Fibroblast of lung (primary cell): ENCODE measurements around the gene ZBTB42. TPM values are rescaled to one million over a fixed set of nuclear protein-coding genes. Genes with fewer than 3 reads are reported as not detected.

Source experiments
- DNase-seq, 2 donors: peaks; one replicate each; pipeline versions ENCODE4 v3.0.0 to v3.0.0-alpha.2; 2010; ENCODE audit warnings: low read depth in 2 of 2
- H2AFZ ChIP-seq: 2 replicates; pipeline ENCODE4 v1.5.1; 2012; ENCODE audit warnings: low read length, control low read depth, inconsistent platforms
- H3K27ac ChIP-seq: 2 replicates; pipeline ENCODE4 v1.5.1; 2011; ENCODE audit warnings: low read length, control low read depth; ENCODE audit not compliant: insufficient read depth
- H3K27me3 ChIP-seq: 2 replicates; pipeline ENCODE4 v1.5.1; 2011; ENCODE audit warnings: mild to moderate bottlenecking, low read length; ENCODE audit not compliant: control insufficient read depth, insufficient read depth
- H3K36me3 ChIP-seq: 2 replicates; pipeline ENCODE4 v1.5.1; 2011; ENCODE audit warnings: low read length; ENCODE audit not compliant: control insufficient read depth, insufficient read depth
- H3K4me1 ChIP-seq: 2 replicates; pipeline ENCODE4 v1.5.1; 2011; ENCODE audit warnings: low read length; ENCODE audit not compliant: control insufficient read depth, insufficient read depth; ENCODE audit errors: extremely low read depth
- H3K4me2 ChIP-seq: 2 replicates; pipeline ENCODE4 v1.5.1; 2011; ENCODE audit warnings: low read length, control low read depth; ENCODE audit not compliant: insufficient read depth; ENCODE audit errors: extremely low read depth
- H3K4me3 ChIP-seq, 4 experiments: fragments of 200-600 bp in 1 of 4; sonication (generic) in 1 of 4; replicated peaks in 1 of 4; 2 replicates each; pipeline ENCODE4 v1.5.1; 2011 to 2016; ENCODE audit warnings: low read length in 4 of 4, low read depth in 3 of 4, mild to moderate bottlenecking in 3 of 4, control low read depth in 2 of 4, inconsistent platforms in 1 of 4, mixed read lengths in 1 of 4; ENCODE audit not compliant: insufficient read depth in 1 of 4; ENCODE audit errors: control extremely low read depth in 1 of 4
- H3K79me2 ChIP-seq: 2 replicates; pipeline ENCODE4 v1.5.1; 2012; ENCODE audit warnings: mild to moderate bottlenecking, low read length, inconsistent platforms; ENCODE audit not compliant: control insufficient read depth, insufficient read depth
- H3K9ac ChIP-seq: 2 replicates; pipeline ENCODE4 v1.5.1; 2011; ENCODE audit warnings: mild to moderate bottlenecking, low read length, control low read depth; ENCODE audit not compliant: insufficient read depth
- H3K9me3 ChIP-seq: 2 replicates; pipeline ENCODE4 v1.5.1; 2012; ENCODE audit warnings: low read depth, low read length; ENCODE audit not compliant: control insufficient read depth, insufficient read depth
- H4K20me1 ChIP-seq: 2 replicates; pipeline ENCODE4 v1.5.1; 2011; ENCODE audit warnings: low read length; ENCODE audit not compliant: control insufficient read depth, insufficient read depth; ENCODE audit errors: extremely low read depth
- EZH2 ChIP-seq: IDR thresholded peaks from 2 replicates; pipeline ENCODE4 v1.5.1; 2012; ENCODE audit warnings: low read length, control low read depth, mild to moderate bottlenecking; ENCODE audit errors: missing control alignments
- polyA plus RNA-seq, 2 donors: library from polyadenylated mRNA; depleted of rRNA in 1 of 2; stranded (reverse) in 1 of 2; unstranded in 1 of 2; fragments of >200 nt; gene quantifications; 2 replicates each; pipeline ENCODE4 v1.2.1, GENCODE V29; 2011 to 2012; ENCODE audit warnings: missing spikeins in 1 of 2
- total RNA-seq: library from RNA; depleted of rRNA; stranded (reverse); fragments of >200 nt; gene quantifications from 2 replicates; pipeline ENCODE4 v1.2.1, GENCODE V29; 2014
- TF ChIP-seq, protein P1 (sequence below), 2 donors: IDR thresholded peaks in 1 of 2; conservative IDR thresholded peaks in 1 of 2; 1 replicate in 1 of 2; 2 replicates in 1 of 2; pipeline ENCODE4 v1.5.1; 2011 to 2012; ENCODE audit warnings: low read length in 2 of 2, control low read depth in 1 of 2, inconsistent platforms in 1 of 2, low read depth in 1 of 2, mild to moderate bottlenecking in 1 of 2

Gene ZBTB42
- total and polyA plus RNA-seq, 2 donors (not counting 1 experiment from before 2014, with no cell fraction given), result 1.1 to 2.3 TPM

DNA sequence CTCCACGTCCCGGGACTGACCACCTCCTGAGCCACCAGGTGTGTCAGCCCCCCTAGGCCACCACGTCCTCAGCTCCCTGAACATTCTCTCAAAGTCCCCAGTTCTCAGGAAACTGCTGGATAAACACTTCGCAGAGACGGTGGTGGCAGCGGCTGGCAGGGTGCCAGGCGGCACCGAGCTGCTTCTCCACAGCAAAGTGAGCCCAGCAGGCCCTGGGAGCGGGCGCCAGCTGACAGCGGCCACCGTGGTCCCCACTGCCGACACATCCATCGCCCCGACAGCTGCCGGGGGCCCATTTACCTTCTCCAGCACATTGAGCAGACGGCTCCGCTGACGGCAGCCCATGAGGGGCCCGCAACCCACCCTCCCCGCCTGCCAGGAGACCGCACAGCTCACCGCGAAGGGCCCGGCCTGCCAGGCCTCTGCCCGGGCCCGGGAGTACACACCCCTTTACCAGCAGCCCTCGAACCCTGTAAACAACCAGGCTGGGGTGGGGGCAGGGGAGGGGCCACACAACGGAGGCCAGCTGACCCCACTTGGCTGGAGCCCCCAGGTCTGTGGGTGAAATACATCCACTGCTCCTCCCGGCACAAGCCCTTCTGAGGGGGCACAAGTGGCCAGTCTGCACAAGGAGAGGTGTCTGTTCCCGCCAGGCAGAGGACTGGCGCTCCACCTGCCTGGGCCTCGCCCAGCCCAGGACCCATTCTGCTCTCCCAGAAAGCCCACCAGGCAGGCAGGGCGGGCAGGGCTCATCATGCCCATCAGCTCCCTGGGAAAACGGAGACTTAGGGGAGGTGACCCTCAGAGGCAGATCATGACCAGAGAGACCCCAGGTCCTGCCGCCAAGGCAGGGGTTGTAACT is 15.8 kb upstream of the ZBTB42 start:
- no peak for TF ChIP-seq EZH2
- TF ChIP-seq, protein P1, sequence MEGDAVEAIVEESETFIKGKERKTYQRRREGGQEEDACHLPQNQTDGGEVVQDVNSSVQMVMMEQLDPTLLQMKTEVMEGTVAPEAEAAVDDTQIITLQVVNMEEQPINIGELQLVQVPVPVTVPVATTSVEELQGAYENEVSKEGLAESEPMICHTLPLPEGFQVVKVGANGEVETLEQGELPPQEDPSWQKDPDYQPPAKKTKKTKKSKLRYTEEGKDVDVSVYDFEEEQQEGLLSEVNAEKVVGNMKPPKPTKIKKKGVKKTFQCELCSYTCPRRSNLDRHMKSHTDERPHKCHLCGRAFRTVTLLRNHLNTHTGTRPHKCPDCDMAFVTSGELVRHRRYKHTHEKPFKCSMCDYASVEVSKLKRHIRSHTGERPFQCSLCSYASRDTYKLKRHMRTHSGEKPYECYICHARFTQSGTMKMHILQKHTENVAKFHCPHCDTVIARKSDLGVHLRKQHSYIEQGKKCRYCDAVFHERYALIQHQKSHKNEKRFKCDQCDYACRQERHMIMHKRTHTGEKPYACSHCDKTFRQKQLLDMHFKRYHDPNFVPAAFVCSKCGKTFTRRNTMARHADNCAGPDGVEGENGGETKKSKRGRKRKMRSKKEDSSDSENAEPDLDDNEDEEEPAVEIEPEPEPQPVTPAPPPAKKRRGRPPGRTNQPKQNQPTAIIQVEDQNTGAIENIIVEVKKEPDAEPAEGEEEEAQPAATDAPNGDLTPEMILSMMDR (conservative IDR thresholded peaks at IDR 0.05 in 1 of 2, IDR thresholded peaks at IDR 0.05 in 1 of 2; ENCODE audit: low read depth in 1 of 2, low read length in 2 of 2), result no peak
- Histone ChIP-seq H2AFZ (no peak overlapping the region), H3K27ac (no peak overlapping the region), H3K27me3 (no peaks in the 10 kb centered on the region), H3K4me1 (no peaks in the 10 kb centered on the region), H3K9me3 (no peaks in the 10 kb centered on the region), H3K9ac (no peak overlapping the region), H3K79me2 (peaks cover 12% of the 10 kb centered on the region), H3K36me3 (peaks cover 7% of the 10 kb centered on the region), H4K20me1 (no peaks in the 10 kb centered on the region), H3K4me2 (no peak overlapping the region), H3K4me3 (no peak overlapping the region)
- no peak for DNase-seq

DNA sequence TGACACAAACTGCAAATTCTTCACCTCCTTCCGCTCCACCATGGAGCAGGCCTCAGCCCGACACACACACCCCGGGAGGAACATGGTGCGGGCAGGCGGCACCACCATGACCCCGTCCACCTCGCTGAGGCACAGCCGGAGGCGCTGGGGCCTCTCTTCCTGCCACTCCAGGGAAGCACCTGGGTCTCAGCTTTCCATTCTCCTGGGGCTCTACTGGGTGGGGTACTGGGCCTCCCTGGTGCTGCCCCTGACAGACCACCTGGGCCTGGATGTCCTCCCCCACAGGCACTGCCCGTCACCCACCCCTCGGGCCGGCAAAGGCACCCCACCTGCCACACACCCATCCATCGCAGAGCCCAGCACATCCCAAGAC is 15.2 kb upstream of the ZBTB42 start:
- Histone ChIP-seq H3K4me3 (no peak overlapping the region), H2AFZ (no peak overlapping the region), H3K4me2 (no peak overlapping the region), H3K4me1 (no peaks in the 10 kb centered on the region), H3K27me3 (no peaks in the 10 kb centered on the region), H3K27ac (no peak overlapping the region), H3K36me3 (peaks cover 12% of the 10 kb centered on the region), H3K9me3 (no peaks in the 10 kb centered on the region), H3K9ac (no peak overlapping the region), H3K79me2 (peaks cover 16% of the 10 kb centered on the region), H4K20me1 (no peaks in the 10 kb centered on the region)
- DNase-seq, result no peak
- TF ChIP-seq, protein P1 (conservative IDR thresholded peaks at IDR 0.05 in 1 of 2, IDR thresholded peaks at IDR 0.05 in 1 of 2; ENCODE audit: low read depth in 1 of 2, low read length in 2 of 2), result no peak
- TF ChIP-seq EZH2, result no peak

DNA sequence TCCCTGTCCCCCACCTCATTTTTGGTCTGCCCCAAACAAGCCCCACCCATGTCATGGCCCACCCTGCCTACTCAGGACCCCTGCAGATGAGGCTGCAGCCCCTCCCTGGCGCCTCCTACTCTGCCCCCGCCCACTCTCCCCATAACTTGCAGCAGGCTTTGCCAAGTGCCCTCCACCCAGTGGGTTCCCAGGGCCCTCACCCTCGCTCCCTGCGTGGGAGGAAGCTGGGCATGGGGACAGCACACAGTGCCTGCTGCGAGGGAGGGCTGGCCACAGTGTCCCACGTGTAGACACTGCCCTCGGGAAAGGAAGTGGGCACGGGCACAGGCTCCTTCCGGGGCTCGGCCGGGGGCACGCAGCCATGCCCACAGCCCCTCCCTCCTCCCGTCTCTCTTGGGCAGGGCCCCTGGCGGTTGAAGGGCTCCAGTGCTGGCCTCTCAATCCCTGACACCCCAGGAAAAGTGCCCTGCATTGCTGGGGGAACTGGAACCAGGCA is 14.8 kb upstream of the ZBTB42 start:
- peaks cover 19% of the 10 kb centered on the region for H3K79me2 ChIP-seq
- TF ChIP-seq EZH2, result no peak
- H3K9me3 ChIP-seq, result no peaks in the 10 kb centered on the region
- H3K4me1 ChIP-seq, result no peaks in the 10 kb centered on the region
- no peak overlapping the region for H2AFZ ChIP-seq
- no peak overlapping the region for H3K27ac ChIP-seq
- no peak for DNase-seq
- no peaks in the 10 kb centered on the region for H3K27me3 ChIP-seq
- no peak overlapping the region for H3K9ac ChIP-seq
- no peak overlapping the region for H3K4me2 ChIP-seq
- peaks cover 13% of the 10 kb centered on the region for H3K36me3 ChIP-seq
- no peaks in the 10 kb centered on the region for H4K20me1 ChIP-seq
- H3K4me3 ChIP-seq, result no peak overlapping the region
